Embryonic facial prominence (tissue), 1 donor: ENCODE data around the gene BST2.

Experiments used
- DNase-seq: peaks from one replicate; pipeline ENCODE4 v3.0.0-alpha.2; 2016; ENCODE audit errors: extremely low spot score

The BST2 gene

DNA sequence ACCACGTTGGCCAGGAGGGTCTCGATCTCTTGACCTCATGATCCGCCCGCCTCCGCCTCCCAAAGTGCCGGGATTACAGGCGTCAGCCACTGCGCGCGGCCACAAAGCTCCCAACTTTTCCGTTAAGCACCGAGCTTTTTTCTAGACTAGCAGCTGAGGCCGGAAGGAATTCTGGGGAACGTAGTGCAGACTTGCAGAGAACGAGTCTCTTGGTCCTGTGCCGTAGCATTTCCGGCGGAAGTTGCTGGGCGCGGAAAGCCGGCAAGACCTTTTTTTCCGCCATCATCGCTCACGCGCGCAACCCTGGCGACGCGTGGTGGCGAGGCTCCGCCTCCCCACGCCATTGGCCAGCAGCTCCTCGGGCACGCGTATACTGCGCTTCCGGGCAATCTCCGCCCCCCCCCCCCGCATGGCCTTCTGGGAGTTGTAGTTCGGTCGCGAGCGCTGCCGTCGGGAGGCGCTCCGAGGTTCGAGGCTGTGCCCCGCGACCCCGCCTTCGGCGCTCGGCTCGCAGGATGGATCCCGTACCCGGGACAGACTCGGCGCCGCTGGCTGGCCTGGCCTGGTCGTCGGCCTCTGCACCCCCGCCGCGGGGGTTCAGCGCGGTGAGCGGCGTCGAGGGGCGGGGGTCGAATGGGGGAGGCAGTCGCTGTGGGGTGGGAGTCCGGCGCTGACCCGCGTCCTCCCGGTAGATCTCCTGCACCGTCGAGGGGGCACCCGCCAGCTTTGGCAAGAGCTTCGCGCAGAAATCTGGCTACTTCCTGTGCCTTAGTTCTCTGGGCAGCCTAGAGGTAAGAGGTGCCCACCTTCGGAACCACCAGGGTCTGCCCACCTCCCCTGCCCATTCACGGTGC lies 14.4 kb upstream of the BST2 start, which contains the start of gene MVB12A:
MVB12A (plus strand) TSS at position 427 of the 854 bp plus-strand sequence; CDS start at position 516, 89 bp downstream.
- DNase-seq: peak; percentile 96

DNA sequence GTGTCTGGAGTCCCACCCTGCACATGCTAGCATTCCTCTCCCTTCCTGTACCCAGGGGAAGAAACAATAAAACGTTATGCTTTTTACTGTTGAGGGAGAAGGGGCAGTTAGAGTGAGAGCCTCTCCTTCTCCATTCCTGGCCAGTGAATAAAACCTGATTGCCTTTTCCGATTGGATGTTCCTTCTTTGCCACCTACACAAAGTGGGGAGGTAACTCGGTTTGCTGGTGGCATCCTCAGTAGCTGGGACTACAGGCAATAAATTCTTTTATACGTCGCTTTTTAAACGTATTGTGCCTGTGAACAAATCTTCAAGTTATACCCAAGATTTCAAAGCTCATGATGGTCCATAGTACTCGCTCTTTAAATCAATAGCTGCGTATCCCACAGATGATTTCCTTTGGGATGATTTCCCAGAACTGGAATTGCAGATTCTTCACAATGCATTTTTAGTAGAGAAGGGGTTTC lies 13.8 kb upstream of the BST2 start:
- no peak for DNase-seq

- DNase-seq: no peak
These were observed 13.3 kb upstream of the BST2 start for GRCh38 chr19:17418710-17419109.

DNA sequence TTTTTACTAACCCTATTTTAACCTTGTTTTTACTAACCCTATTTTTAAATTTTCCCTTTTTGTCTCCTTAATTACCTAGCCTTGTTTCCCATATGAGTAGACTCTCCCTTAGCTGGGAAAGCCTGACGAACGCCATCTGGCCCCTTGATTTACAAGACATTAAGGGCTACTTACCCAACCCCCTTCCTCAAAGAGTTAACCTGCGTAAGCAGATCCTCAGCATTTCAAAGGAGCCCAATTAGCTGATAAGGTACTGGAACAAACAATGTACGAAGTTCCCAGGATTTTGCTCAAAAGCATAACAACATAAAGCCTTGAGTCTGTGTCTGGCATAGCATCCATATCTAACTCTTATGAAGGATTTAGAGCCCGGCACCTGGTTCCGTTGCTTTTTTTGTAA lies 9.7 kb upstream of the BST2 start:
- no peak for DNase-seq

DNA sequence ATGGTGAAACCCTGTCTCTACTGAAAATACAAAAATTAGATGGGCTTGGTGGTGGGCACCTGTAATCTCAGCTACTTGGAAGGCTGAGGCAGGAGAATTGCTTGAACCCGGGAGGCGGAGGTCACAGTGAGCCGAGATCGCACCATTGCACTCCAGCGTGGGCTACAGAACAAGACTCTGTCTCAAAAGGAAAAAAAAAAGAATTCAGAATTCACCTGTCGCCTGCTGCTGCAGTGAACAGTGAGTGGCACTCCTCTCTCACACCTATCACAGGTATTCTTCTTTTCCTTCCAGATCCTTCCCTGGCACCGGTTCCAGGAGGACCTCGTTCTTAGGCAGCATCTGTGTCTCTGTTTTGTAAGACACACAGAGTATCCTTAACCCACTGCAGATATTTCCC lies 8.7 kb upstream of the BST2 start:
- no peak for DNase-seq

DNA sequence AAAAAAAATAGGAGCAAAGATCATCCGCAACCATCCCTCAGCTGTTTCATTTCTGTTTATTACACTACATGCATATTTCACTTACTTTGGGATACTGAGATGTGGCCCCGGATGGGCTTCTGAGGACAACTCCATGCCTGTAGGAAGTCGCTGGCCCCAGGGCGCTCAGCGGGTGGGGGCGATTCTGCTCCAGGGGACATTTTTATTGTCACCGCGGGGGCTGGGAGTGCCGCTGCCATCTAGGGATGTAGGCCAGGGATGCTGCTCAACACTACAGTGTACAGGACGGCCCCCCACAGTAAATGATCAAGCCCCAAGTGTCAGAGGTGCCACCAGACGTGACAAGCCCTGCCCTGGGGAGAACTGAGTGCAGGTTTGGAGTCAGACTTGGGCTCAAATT lies 6.4 kb upstream of the BST2 start:
- no peak for DNase-seq

DNA sequence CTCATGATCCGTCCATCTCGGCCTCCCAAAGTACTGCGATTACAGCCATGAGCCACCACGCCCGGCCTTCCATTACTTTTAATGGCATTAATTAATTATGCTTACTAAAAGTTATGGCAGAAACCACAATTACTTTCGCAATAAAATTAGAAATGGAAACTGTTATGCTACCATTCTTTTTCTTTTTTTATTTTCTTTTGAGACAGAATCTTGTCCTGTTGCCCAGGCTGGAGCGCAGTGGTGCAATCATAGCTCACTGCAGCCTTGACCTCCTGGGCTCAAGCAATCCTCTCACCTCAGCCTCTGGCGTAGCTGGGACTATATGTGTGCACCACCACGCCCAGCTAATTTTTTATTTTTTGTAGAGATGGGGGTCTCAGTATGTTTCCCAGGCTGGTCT lies 4.6 kb upstream of the BST2 start:
- DNase-seq: no peak

- no peak for DNase-seq
These were observed 1.4 kb upstream of the BST2 start for GRCh38 chr19:17406887-17407196.

GRCh38 chr19:17406046-17406886 lies 836 bp upstream of the BST2 start:
- DNase-seq: no peak

DNA sequence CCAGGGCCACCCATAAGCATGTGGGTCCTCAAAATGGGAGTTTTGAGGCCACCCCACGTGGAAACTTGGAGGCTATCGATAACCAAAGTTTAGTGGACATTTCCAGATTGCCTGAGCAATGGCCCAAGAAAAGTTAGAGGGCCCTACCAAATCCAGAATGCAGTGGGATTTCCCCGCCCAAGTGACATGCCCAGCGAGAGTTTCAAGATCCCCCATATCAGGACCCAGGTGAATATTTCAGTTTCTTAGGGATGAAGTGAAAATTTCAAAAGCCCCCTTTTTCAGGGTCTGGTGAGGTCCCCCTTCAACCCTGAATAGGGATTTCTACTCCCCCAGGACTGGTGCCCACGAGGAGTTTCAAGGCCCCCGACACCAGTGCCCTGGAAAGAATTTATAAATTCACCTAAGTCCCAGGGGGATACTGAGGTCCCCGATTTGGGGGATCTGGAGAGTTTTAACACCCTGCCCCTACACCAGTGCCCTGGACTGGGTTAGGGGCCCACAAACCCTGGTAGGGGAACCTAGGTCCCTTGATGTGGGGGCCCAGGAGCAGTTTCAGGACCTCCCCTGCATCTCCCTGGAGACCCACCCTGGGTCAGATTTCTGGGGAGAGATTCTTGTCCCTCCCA lies 695 bp downstream of the BST2 start:
- DNase-seq: no peak

DNA sequence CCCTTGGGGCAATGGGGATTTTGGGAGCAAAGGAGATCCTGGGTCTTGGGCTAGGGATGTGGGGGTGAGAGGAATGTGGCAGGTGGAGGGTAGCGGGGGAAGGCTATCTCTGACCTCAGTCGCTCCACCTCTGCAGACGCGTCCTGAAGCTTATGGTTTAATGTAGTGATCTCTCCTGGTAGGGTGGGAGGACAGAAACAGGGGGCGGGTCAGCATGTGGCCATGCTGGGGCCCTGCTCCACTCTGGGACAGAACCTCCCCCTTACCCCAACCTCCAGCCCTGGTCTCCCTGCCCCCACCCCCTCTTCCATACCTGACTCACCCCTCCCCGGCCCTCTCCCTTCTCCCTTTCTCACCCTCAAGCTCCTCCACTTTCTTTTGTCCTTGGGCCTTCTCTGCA lies 1.4 kb downstream of the BST2 start:
- DNase-seq: no peak

DNA sequence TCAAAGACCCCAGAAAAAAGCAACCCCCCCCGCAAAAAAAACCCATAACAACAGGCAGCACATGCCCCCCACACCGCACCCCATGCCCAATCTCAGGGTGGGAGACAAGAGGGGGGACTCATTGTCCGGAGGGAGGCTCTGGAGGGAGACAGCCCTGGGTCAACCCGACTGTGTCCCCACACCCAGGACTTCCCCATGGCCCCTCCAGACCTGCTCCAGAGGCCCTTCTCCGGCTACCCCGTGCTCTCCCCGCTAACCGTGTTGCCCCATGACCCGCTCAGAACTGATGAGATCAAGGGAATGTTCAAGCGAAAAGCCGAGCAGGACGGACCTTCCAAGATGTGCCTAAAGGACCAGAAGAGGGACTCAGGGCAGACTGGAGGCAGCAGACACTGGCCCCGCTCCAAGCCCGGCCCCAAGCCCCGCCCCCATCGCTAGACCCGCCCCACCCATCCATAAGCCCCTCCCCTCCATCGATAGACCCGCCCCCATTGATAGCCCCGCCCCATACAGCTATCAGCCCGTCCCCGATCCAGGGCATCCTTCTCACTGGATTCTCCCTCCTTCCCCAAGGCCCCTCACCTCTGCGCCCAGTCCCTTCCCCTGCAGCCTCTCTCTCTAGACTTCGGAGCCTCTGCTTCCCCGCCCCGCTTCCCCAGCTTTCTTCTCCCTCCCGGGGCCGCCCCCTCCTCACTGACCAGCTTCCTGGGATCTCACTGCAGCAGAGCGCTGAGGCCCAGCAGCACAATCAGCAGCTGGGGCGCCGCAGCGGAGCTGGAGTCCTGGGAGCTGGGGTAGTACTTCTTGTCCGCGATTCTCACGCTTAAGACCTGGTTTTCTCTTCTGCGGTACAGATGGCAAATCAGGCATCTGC lies 2.2 kb downstream of the BST2 start:
- no peak for DNase-seq

DNA sequence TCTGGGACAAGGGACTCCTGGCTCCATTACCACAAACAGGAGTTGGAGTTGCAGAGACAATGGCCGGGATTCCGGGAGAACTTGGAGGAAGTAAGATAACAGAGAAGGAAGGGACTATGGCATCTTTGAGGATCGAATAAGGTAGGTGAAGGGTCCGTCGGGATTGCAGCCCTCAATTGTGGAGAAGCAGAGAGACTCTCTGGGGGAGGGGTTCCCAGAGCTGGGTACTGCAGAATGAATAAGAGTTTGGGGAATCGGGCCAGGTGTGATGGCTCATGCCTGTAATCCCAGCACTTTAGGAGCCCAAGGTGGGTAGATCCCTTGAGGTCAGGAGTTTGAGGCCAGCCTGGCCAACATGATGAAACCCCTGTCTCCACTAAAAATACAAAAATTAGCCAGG lies 3.8 kb downstream of the BST2 start:
- no peak for DNase-seq

- no peak for DNase-seq
These were observed 6.4 kb downstream of the BST2 start for GRCh38 chr19:17398902-17399527.

DNA sequence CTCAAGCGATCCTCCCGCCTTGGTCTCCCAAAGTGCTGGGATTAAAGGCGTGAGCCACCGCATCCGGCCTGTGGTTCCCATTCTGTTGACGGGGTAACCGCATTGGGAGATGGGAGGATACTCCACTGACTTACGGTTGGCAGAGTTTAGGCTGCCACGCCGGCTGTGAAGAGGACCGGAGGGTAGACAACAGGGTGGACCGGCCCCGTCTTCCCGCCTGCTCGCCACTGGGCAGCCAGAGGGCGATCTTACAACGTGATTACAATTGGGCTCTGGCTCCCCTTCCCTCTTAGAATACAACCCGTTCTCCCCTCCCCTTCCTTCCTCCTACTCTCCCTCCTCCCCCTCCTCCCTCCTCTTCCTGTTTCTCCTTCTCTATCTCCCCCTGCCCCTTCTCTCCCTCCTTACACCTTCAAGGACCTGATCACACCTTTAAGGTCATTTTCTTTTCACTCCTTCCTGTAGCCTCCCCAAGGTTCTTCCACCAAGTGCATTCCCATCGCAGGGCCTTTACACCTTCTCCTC lies 10.5 kb downstream of the BST2 start:
- DNase-seq: no peak

- DNase-seq: no peak
These were observed 11.5 kb downstream of the BST2 start, which contains the start of gene CCDC194 for GRCh38 chr19:17393914-17394313. Gene CCDC194, minus strand, starts transcription at chr19:17394196. Its CDS starts 38 bp downstream, at chr19:17394158.

DNA sequence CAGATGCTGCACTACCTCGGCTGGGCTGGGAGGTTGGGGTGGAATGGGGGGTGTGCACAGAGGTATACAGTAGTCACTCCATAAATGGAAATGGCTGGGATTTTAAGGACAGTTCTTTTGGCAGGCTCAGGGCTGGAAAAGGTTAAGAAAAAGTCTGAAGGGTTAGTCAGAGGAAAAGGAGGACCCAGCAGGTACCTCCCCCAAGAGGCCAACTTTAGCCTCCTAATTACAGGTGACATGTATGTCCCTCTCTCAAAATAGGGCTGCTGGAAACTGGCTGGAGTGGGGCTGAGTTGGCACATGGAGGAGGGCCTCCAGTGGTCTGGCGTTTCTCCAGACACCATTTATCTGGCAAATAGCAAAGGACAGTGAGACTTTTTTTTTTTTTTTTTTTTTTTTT lies 12.4 kb downstream of the BST2 start:
- DNase-seq: no peak

DNA sequence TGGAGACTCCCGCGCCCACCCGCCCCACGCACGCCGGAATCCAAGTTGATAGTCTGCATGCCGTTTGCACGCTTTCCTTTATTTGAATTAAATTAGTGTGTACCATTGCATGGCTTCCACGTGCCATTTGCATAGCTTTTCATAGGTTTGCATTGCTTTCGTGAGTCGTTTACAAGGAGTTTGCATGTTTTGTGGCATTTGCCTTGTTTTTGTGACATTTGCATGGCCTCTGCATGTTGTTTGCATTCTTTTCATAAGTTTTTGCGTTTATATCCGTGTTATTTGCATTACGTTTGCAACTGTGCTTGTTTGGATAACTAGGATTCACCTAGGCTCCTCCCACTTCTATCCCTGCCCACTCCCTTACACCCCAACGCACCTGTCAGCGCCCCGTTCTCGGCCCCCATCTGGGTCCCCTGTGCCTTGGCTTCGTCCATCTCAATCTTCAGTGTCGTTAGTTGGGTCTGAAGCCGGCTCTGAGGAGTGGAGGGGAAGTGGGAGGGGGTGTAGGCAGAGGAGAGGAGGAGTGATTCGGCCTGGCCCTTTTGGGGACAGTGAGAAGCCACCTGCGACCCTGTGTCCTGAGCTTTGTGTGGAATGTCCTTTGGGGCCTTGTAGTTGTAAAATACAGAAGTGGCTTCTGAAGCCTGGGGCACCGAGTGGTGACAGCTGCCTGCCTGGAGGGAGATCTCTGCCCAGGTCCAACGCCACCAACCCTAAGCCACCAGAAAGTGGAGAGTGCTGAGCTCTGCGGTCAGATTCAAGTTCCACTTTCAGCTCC lies 13.9 kb downstream of the BST2 start:
- DNase-seq: no peak

DNA sequence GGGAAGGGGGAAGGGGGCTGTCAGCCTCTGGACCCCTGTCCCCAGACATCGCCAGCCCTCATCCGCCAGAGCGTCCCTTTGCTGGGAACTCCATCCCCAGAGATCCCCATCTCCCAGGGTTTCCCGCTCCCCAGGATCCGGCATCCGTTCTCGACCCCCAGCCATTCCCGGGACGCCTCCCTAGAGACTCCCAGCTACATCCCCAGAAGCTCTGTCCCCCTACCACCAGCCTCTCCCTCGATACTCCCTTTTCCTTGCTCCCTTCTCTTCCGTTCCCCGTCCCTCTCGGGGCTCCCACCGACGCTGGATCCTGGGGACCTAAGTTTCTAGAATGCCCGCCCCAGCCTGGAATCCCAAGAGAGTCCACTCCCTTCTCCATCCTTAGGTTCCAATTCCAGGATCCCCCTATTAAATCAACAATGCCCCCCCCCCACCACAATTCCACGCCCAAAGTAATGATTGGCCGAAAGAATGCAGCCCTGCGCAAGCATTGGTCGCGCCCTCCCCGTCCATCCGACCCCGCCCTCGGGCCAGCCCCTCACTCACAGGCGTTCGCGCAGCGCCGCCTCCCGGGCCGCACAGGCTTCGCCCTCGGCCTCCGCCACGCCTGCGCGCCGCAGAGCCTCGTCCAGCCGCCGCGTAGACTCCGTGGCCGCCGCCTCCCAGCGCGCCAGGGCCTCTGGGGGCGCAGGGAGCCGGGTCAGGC lies 14.6 kb downstream of the BST2 start:
- DNase-seq: peak; percentile 59
